Mucosa of descending colon (tissue), 3 donors: ENCODE results near the gene SAXO2. TPM values are rescaled to one million over a fixed set of nuclear protein-coding genes. Genes with fewer than 3 reads are reported as not detected.
A peak's percentile ranks its signal among the peaks of the same experiment; 100 is the strongest.
"Not testable (repeated sequence)": the region's sequence is repeated elsewhere in the genome, so short reads cannot be mapped to it uniquely, and the experiment has no call there.

ENCODE experiments used
- ATAC-seq: fragments of 200-7000 bp; cut with Tn5 transposase; one replicate; pipeline ENCODE4 v1.9.1; 2020; ENCODE audit warnings: mild to moderate bottlenecking, moderate library complexity
- DNase-seq, 3 donors: peaks; one replicate each; pipeline ENCODE4 v3.0.0-alpha.2; 2020
- H3K36me3 ChIP-seq: fragments of 200-600 bp; one replicate; pipeline ENCODE4 v1.8.0; 2021; ENCODE audit warnings: low read depth, mild to moderate bottlenecking
- H3K4me1 ChIP-seq: fragments of 200-600 bp; one replicate; pipeline ENCODE4 v1.8.0; 2021; ENCODE audit warnings: low read depth, mild to moderate bottlenecking
- H3K4me3 ChIP-seq: fragments of 200-600 bp; one replicate; pipeline ENCODE4 v1.8.0; 2021; ENCODE audit warnings: mild to moderate bottlenecking
- H3K9me3 ChIP-seq: fragments of 200-600 bp; one replicate; pipeline ENCODE4 v1.8.0; 2021; ENCODE audit warnings: mild to moderate bottlenecking
- CTCF ChIP-seq: fragments of 200-600 bp; IDR thresholded peaks from one replicate; pipeline ENCODE4 v1.8.0; 2022; ENCODE audit warnings: antibody characterized with exemption, mild to moderate bottlenecking
- intact Hi-C, 2 donors: fragments of 100-400 bp; cut with DNase I in 1 of 2; cut with micrococcal nuclease in 1 of 2; formaldehyde crosslinking; loops; one replicate each; pipeline versions ENCODE4 v1.11.0 to v1.11.1; 2022; cut with DNase I, micrococcal nuclease
- total RNA-seq, 3 donors: library from RNA; stranded (reverse); fragmentation: NEBNext Ultra II Directional in 2 of 3; extraction: Animal tissue kit (Norgen Biotek cat#: 25700) in 2 of 3; gene quantifications; one replicate each; pipeline versions ENCODE4 v1.2.1 to v1.2.4, GENCODE V29; 2021 to 2023
- donor health status: DM: no; HTN: no; CAD: no; lungs with moderate emphysema.
- donor health status: DM: no; HTN: no; CAD: no.
- donor health status: DM: no; HTN: yes; CAD: no.

Gene SAXO2
- total RNA-seq, 3 donors from 2014 or later: 0.58 to 2.3 (median 1.3) TPM

GRCh38 chr15:82272154-82272553 lies 9.5 kb downstream of the SAXO2 start:
- no peaks in the 10 kb centered on the region for H3K36me3 ChIP-seq
- intact Hi-C loops: no loop called here

GRCh38 chr15:82275410-82275809 lies 12.8 kb downstream of the SAXO2 start:
- TF ChIP-seq CTCF: no peak
- DNase-seq (no peak), ATAC-seq (no peak)
- H3K4me1 ChIP-seq: no peaks in the 10 kb centered on the region
- no peak overlapping the region for H3K4me3 ChIP-seq
- peaks cover 4% of the 10 kb centered on the region for H3K9me3 ChIP-seq
- intact Hi-C loops: no loop called here
- H3K36me3 ChIP-seq: no peaks in the 10 kb centered on the region

More at GRCh38 chr15:82272154-82272553, 9.5 kb downstream of the SAXO2 start:
- Histone ChIP-seq H3K4me3 (no peak overlapping the region), H3K4me1 (no peaks in the 10 kb centered on the region), H3K9me3 (peaks cover 4% of the 10 kb centered on the region)
- ATAC-seq (no peak), DNase-seq (no peak)
- TF ChIP-seq CTCF: no peak

GRCh38 chr15:82281276-82281675 lies 18.7 kb downstream of the SAXO2 start:
- H3K9me3 ChIP-seq, intact Hi-C loops, DNase-seq, H3K4me3 ChIP-seq, H3K4me1 ChIP-seq, H3K36me3 ChIP-seq: not testable (repeated sequence)
- ATAC-seq: peak; percentile 31

- H3K9me3 ChIP-seq, DNase-seq, intact Hi-C loops, H3K4me3 ChIP-seq, H3K36me3 ChIP-seq, H3K4me1 ChIP-seq, ATAC-seq: not testable (repeated sequence)
These were observed 19.8 kb downstream of the SAXO2 start for GRCh38 chr15:82282386-82282785.

GRCh38 chr15:82284381-82284780 lies 21.8 kb downstream of the SAXO2 start:
- ATAC-seq, H3K4me3 ChIP-seq, H3K4me1 ChIP-seq, intact Hi-C loops, H3K36me3 ChIP-seq, DNase-seq, H3K9me3 ChIP-seq: not testable (repeated sequence)

- intact Hi-C loops, H3K4me3 ChIP-seq, H3K36me3 ChIP-seq, DNase-seq, H3K9me3 ChIP-seq, H3K4me1 ChIP-seq: not testable (repeated sequence)
- ATAC-seq: peak; percentile 34
These were observed 23.9 kb downstream of the SAXO2 start for GRCh38 chr15:82286475-82286874.

GRCh38 chr15:82288202-82288601 lies 25.6 kb downstream of the SAXO2 start:
- H3K4me1 ChIP-seq, intact Hi-C loops, H3K9me3 ChIP-seq, ATAC-seq, H3K4me3 ChIP-seq, DNase-seq, H3K36me3 ChIP-seq: not testable (repeated sequence)

GRCh38 chr15:82292271-82292670 lies 29.7 kb downstream of the SAXO2 start:
- H3K4me1 ChIP-seq: no peaks in the 10 kb centered on the region
- H3K9me3 ChIP-seq: no peaks in the 10 kb centered on the region
- intact Hi-C loops: no loop called here
- ATAC-seq (no peak), DNase-seq (no peak)
- H3K4me3 ChIP-seq: no peak overlapping the region
- no peak for TF ChIP-seq CTCF
- no peaks in the 10 kb centered on the region for H3K36me3 ChIP-seq
